ACC112 (cell line): Measurements from ENCODE around the gene PLA2G4A.

ENCODE experiments used
- H2AFZ ChIP-seq: fragments of 200-600 bp; sonication (generic); one replicate; pipeline ENCODE4 v1.6.0; 2017; ENCODE audit warnings: antibody characterized with exemption, low read length; ENCODE audit not compliant: unreplicated experiment
- H3K27ac ChIP-seq: fragments of 200-600 bp; sonication (generic); 2 replicates; pipeline ENCODE4 v1.5.1; 2014; ENCODE audit warnings: low read depth, mild to moderate bottlenecking, antibody characterized with exemption, low read length, moderate library complexity
- H3K27me3 ChIP-seq: fragments of 200-600 bp; sonication (generic); 2 replicates; pipeline ENCODE4 v1.6.1; 2014; ENCODE audit warnings: mild to moderate bottlenecking, antibody characterized with exemption, low read length, moderate library complexity, mixed read lengths; ENCODE audit not compliant: insufficient read depth
- H3K36me3 ChIP-seq: fragments of 200-600 bp; sonication (generic); 2 replicates; pipeline ENCODE4 v1.6.1; 2016; ENCODE audit warnings: mild to moderate bottlenecking, antibody characterized with exemption, low read length, moderate library complexity, mixed read lengths; ENCODE audit not compliant: insufficient read depth
- H3K4me1 ChIP-seq: fragments of 200-600 bp; sonication (generic); one replicate; pipeline ENCODE4 v1.6.1; 2016; ENCODE audit warnings: low read length, mixed read lengths; ENCODE audit not compliant: insufficient read depth, unreplicated experiment, control insufficient read depth
- H3K4me3 ChIP-seq: fragments of 200-600 bp; sonication (generic); 2 replicates; pipeline ENCODE4 v1.5.1; 2014; ENCODE audit warnings: mild to moderate bottlenecking, low read depth, low read length
- H3K79me2 ChIP-seq: fragments of 200-600 bp; sonication (generic); one replicate; pipeline ENCODE4 v1.6.0; 2016; ENCODE audit warnings: low read length; ENCODE audit not compliant: control insufficient read depth, unreplicated experiment, insufficient read depth

The PLA2G4A gene

GRCh38 chr1:186948535-186948934, 119.8 kb downstream of the PLA2G4A start:
- Histone ChIP-seq H3K4me3 (no peak overlapping the region), H2AFZ (peak overlapping the region; percentile 1), H3K4me1 (peaks cover 5% of the 10 kb centered on the region), H3K27ac (no peak overlapping the region), H3K27me3 (no peaks in the 10 kb centered on the region), H3K36me3 (no peaks in the 10 kb centered on the region), H3K79me2 (no peaks in the 10 kb centered on the region)

- Histone ChIP-seq H3K79me2 (no peaks in the 10 kb centered on the region), H2AFZ (no peak overlapping the region), H3K4me1 (peaks cover 5% of the 10 kb centered on the region), H3K4me3 (no peak overlapping the region), H3K36me3 (no peaks in the 10 kb centered on the region), H3K27ac (no peak overlapping the region), H3K27me3 (no peaks in the 10 kb centered on the region)
Measured at GRCh38 chr1:186949173-186949572, 120.4 kb downstream of the PLA2G4A start.

- no peaks in the 10 kb centered on the region for H3K79me2 ChIP-seq
- no peaks in the 10 kb centered on the region for H3K27me3 ChIP-seq
- no peak overlapping the region for H2AFZ ChIP-seq
- H3K4me3 ChIP-seq = no peak overlapping the region
- no peaks in the 10 kb centered on the region for H3K36me3 ChIP-seq
- peaks cover 5% of the 10 kb centered on the region for H3K4me1 ChIP-seq
- H3K27ac ChIP-seq = no peak overlapping the region
Measured at GRCh38 chr1:186950547-186950946, 121.8 kb downstream of the PLA2G4A start.

- Histone ChIP-seq H3K27ac (no peak overlapping the region), H3K4me3 (no peak overlapping the region), H2AFZ (no peak overlapping the region), H3K36me3 (no peaks in the 10 kb centered on the region), H3K79me2 (no peaks in the 10 kb centered on the region), H3K27me3 (no peaks in the 10 kb centered on the region), H3K4me1 (peaks cover 19% of the 10 kb centered on the region)
Measured at GRCh38 chr1:186953876-186954275, 125.1 kb downstream of the PLA2G4A start.

DNA sequence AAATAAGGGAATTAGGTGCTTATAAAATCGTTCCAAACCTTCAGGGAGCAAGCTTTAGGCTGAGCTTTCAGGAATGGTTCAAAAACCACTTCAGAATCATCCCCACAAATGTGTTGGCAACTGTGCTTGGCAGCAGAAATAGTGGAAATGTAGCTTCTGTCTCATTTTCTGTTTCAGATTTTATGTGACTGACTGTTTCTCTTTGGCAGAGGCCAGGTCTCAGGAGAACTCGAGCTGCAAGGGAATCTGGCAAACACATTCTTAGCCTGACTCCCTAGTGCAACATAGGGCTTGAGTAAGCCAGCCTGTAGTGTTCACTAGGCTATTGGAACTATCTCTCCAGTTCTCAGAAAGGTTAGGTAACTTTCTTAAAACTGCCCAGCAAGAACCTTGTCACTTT, 128.6 kb downstream of the PLA2G4A start:
- no peak overlapping the region for H3K4me3 ChIP-seq
- no peaks in the 10 kb centered on the region for H3K27me3 ChIP-seq
- H3K27ac ChIP-seq = peak overlapping the region; percentile 52
- H3K36me3 ChIP-seq = no peaks in the 10 kb centered on the region
- peak overlapping the region; percentile 83 for H2AFZ ChIP-seq
- H3K79me2 ChIP-seq = no peaks in the 10 kb centered on the region
- peaks cover 16% of the 10 kb centered on the region for H3K4me1 ChIP-seq

GRCh38 chr1:186958520-186958919, 129.8 kb downstream of the PLA2G4A start:
- Histone ChIP-seq H3K27me3 (no peaks in the 10 kb centered on the region), H2AFZ (no peak overlapping the region), H3K27ac (peak overlapping the region; percentile 47), H3K4me3 (no peak overlapping the region), H3K4me1 (peaks cover 16% of the 10 kb centered on the region), H3K36me3 (no peaks in the 10 kb centered on the region), H3K79me2 (no peaks in the 10 kb centered on the region)

DNA sequence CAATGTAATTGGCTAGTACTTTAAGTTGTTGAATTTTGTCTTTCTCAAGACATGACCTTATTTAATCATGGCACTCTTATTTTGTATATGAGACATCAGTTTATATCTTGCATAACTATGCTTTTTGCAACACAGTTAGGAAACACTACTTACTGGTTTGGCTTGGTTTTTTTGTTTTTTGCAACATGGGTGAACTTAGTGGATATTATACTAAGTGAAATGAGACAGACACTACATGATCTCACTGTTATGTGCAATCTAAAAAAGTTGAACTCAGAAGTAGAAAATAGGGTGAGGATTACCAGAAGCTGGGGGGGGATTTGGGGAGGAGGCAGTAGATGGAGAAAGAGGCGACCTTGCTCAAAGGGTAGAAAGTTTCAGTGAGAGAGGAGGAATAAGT, 132.1 kb downstream of the PLA2G4A start:
- Histone ChIP-seq H3K27ac (no peak overlapping the region; the same call in 1 of the 2 replicates), H3K27me3 (no peaks in the 10 kb centered on the region), H3K36me3 (no peaks in the 10 kb centered on the region), H3K4me3 (no peak overlapping the region), H3K79me2 (no peaks in the 10 kb centered on the region), H3K4me1 (peaks cover 16% of the 10 kb centered on the region), H2AFZ (no peak overlapping the region)

DNA sequence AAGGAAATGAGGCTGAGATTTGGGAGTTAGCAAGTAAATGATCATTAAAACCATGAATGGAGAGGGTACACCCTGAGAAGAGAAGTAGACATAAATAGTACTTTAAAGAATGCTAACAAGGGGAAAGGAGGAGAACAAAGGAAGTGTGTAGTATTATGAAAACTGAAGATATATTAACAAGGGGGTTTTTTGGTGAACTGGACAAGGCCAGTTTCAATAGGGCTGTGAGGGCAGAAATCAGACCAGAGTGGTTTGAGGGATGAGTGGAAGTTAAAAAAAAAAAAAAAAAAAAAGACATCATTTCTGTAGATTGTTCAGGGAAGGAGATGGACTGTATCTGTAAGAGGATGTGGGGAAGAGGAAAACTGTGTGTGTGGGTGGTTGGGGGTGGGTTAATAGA, 137.1 kb downstream of the PLA2G4A start:
- no peaks in the 10 kb centered on the region for H3K79me2 ChIP-seq
- no peak overlapping the region for H2AFZ ChIP-seq
- no peaks in the 10 kb centered on the region for H3K36me3 ChIP-seq
- peaks cover 11% of the 10 kb centered on the region for H3K4me1 ChIP-seq
- H3K4me3 ChIP-seq = no peak overlapping the region
- H3K27ac ChIP-seq = no peak overlapping the region
- H3K27me3 ChIP-seq = no peaks in the 10 kb centered on the region

- peaks cover 11% of the 10 kb centered on the region for H3K4me1 ChIP-seq
- no peak overlapping the region for H2AFZ ChIP-seq
- no peaks in the 10 kb centered on the region for H3K79me2 ChIP-seq
- no peak overlapping the region for H3K4me3 ChIP-seq
- H3K36me3 ChIP-seq = no peaks in the 10 kb centered on the region
- no peaks in the 10 kb centered on the region for H3K27me3 ChIP-seq
- no peak overlapping the region for H3K27ac ChIP-seq
Measured at GRCh38 chr1:186966456-186966855, 137.7 kb downstream of the PLA2G4A start.

DNA sequence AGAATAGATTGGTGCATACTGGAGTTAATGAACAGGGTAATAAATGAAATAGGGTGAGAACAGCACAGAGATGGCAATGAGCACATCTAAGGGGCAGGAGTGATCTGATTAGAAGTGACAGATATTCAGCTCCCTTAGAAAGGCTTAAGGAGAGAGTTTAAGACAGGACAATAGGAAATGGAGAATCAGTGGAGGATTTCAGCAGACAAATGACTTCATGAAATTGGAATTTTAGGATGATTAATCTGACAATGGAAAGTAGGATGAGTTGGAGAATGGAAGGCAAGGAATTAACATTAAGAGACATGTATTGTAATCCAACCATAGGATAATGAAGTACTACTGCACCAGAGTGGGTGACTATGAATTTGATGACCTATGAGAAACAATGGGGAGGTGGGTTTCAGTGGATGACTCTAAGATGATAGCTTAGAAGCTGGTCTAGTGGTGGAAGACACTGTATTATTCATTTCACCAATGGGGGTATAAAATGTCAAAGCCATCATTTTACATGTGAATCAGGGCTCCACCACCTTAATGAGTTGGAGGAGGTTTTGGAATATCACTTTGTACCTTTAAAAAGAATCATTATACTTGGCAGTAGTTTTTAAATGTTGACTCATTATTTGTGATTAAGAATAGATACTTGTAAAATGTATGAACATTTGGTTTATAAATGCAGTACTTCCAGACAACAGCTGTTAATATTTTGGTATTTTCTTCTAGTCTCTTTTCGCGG, 139.1 kb downstream of the PLA2G4A start:
- no peaks in the 10 kb centered on the region for H3K79me2 ChIP-seq
- H3K36me3 ChIP-seq = no peaks in the 10 kb centered on the region
- H2AFZ ChIP-seq = no peak overlapping the region
- peak overlapping the region; percentile 74 for H3K27ac ChIP-seq
- H3K4me3 ChIP-seq = peak overlapping the region; percentile 37; the same call in 1 of the 2 replicates
- no peaks in the 10 kb centered on the region for H3K27me3 ChIP-seq
- peaks cover 11% of the 10 kb centered on the region for H3K4me1 ChIP-seq

GRCh38 chr1:186974774-186975181, 146.0 kb downstream of the PLA2G4A start:
- Histone ChIP-seq H3K4me3 (peak overlapping the region; percentile 59), H2AFZ (peak overlapping the region; percentile 70), H3K27ac (peak overlapping the region; percentile 92)

More at GRCh38 chr1:186974774-186975181, 146.0 kb downstream of the PLA2G4A start:
- H3K79me2 ChIP-seq = no peaks in the 10 kb centered on the region
- peaks cover 27% of the 10 kb centered on the region for H3K4me1 ChIP-seq
- no peaks in the 10 kb centered on the region for H3K27me3 ChIP-seq
- H3K36me3 ChIP-seq = no peaks in the 10 kb centered on the region
